HCT116 (cell line): ENCODE measurements around the gene ABHD16A. TPM values are rescaled to one million over a fixed set of nuclear protein-coding genes. Genes with fewer than 3 reads are reported as not detected.

Experiments
- ATAC-seq: fragments of 200-7000 bp; cut with Tn5 transposase; 2 replicates; pipeline ENCODE4 v1.9.1; 2020; ENCODE audit warnings: mild to moderate bottlenecking, moderate library complexity
- BruUV-seq: library from RNA; stranded (reverse); fragments of 400-500 nt; replicated peaks from 2 replicates; lab custom pipeline; 2021; lab: Mats Ljungman, UMichigan
- CTCF ChIA-PET: fragments of 300-600 bp; sonication (Branson Sonifier 250); formaldehyde crosslinking; loops from one replicate; lab custom pipeline; 2021; ENCODE audit warnings: antibody characterized with exemption; lab: Charles Lee
- POLR2A ChIA-PET: fragments of 300-600, 350-600 bp; sonication (Branson Sonifier 250); formaldehyde crosslinking; loops from one replicate; lab custom pipeline; 2021; ENCODE audit warnings: antibody characterized with exemption; lab: Charles Lee
- RAD21 ChIA-PET, 2 experiments: fragments of 300-600 bp; sonication (Branson Sonifier 250); formaldehyde crosslinking; loops; one replicate each; lab custom pipeline; 2023; ENCODE audit warnings: low total read pairs in 2 of 2; ENCODE audit not compliant: uncharacterized antibody in 2 of 2, unreplicated experiment in 2 of 2, low non-redundant PET in 1 of 2; lab: Charles Lee
- DNase-seq: peaks from one replicate; pipeline ENCODE4 v3.0.0-alpha.2; 2010; ENCODE audit warnings: low read depth, low spot score
- H2AFZ ChIP-seq: fragments of 200-600 bp; shearing (Covaris generic), sonication (generic); 2 replicates; pipeline ENCODE4 v1.6.1; 2017; ENCODE audit warnings: low read depth, mixed run types, mixed read lengths, antibody characterized with exemption, low read length; ENCODE audit not compliant: poor library complexity, severe bottlenecking
- H3K27ac ChIP-seq: 2 replicates; pipeline ENCODE4 v1.5.1; 2012; ENCODE audit warnings: low read depth, low read length
- H3K27me3 ChIP-seq: fragments of 200-600 bp; sonication (generic); 2 replicates; pipeline ENCODE4 v1.6.1; 2016; ENCODE audit warnings: mixed run types, low read length, mixed read lengths; ENCODE audit not compliant: insufficient read depth
- H3K36me3 ChIP-seq, 2 experiments: fragments of 200-500 bp in 1 of 2; fragments of 200-600 bp in 1 of 2; sonication (Bioruptor generic) in 1 of 2; sonication (generic) in 1 of 2; 2 replicates each; pipeline versions ENCODE4 v1.5.1 to v1.6.1; 2014 to 2016; ENCODE audit warnings: low read length in 2 of 2, inconsistent platforms in 1 of 2, mixed read lengths in 1 of 2, mixed run types in 1 of 2; ENCODE audit not compliant: insufficient read depth in 2 of 2, control insufficient read depth in 1 of 2
- H3K4me1 ChIP-seq, 2 experiments: fragments of 200-600 bp in 1 of 2; sonication (generic) in 1 of 2; 2 replicates each; pipeline versions ENCODE4 v1.5.1 to v1.6.1; 2012 to 2017; ENCODE audit warnings: low read length in 2 of 2, inconsistent platforms in 1 of 2, mild to moderate bottlenecking in 1 of 2, mixed read lengths in 1 of 2, mixed run types in 1 of 2, moderate library complexity in 1 of 2; ENCODE audit not compliant: insufficient read depth in 2 of 2, control insufficient read depth in 1 of 2
- H3K4me2 ChIP-seq: fragments of 200-600 bp; sonication (generic); 2 replicates; pipeline ENCODE4 v1.6.1; 2017; ENCODE audit warnings: mixed run types, low read length, mixed read lengths
- H3K4me3 ChIP-seq, 2 experiments: fragments of 200-600 bp in 1 of 2; sonication (generic) in 1 of 2; replicated peaks in 1 of 2; 2 replicates each; pipeline ENCODE4 v1.5.1; 2011 to 2016; ENCODE audit warnings: low read length in 2 of 2, control low read depth in 1 of 2, low read depth in 1 of 2, mild to moderate bottlenecking in 1 of 2, mixed read lengths in 1 of 2, mixed run types in 1 of 2
- H3K79me2 ChIP-seq: fragments of 200-600 bp; sonication (generic); 2 replicates; pipeline ENCODE4 v1.6.1; 2017; ENCODE audit warnings: mild to moderate bottlenecking, mixed run types, low read length, moderate library complexity, mixed read lengths; ENCODE audit not compliant: insufficient read depth
- H3K9ac ChIP-seq: fragments of 200-600 bp; sonication (generic); 2 replicates; pipeline ENCODE4 v1.6.1; 2016; ENCODE audit warnings: low read length, mixed read lengths
- H3K9me2 ChIP-seq: fragments of 200-600 bp; sonication (generic), shearing (Covaris generic); 2 replicates; pipeline ENCODE4 v1.6.1; 2017; ENCODE audit warnings: mixed run types, mild to moderate bottlenecking, moderate library complexity; ENCODE audit not compliant: insufficient read depth
- H3K9me3 ChIP-seq, 2 experiments: fragments of 200-500 bp in 1 of 2; fragments of 200-600 bp in 1 of 2; sonication (Bioruptor generic) in 1 of 2; sonication (generic) in 1 of 2; 2 replicates each; pipeline ENCODE4 v1.6.1; 2014 to 2017; ENCODE audit warnings: low read length in 2 of 2, mixed read lengths in 2 of 2, inconsistent platforms in 1 of 2, low read depth in 1 of 2, mild to moderate bottlenecking in 1 of 2, mixed run types in 1 of 2, moderate library complexity in 1 of 2; ENCODE audit not compliant: control insufficient read depth in 1 of 2, insufficient read depth in 1 of 2
- H4K20me1 ChIP-seq: fragments of 200-600 bp; sonication (generic), shearing (Covaris generic); 2 replicates; pipeline ENCODE4 v1.6.1; 2017; ENCODE audit warnings: mixed run types, mild to moderate bottlenecking, moderate library complexity; ENCODE audit not compliant: insufficient read depth
- ATF3 ChIP-seq: IDR thresholded peaks from 2 replicates; pipeline ENCODE4 v1.6.1; 2012
- CBX3 ChIP-seq: IDR thresholded peaks from 2 replicates; pipeline ENCODE4 v1.6.1; 2012; ENCODE audit warnings: low read depth
- CTCF ChIP-seq, 3 experiments: fragments of 200-600 bp in 1 of 3; sonication (generic) in 1 of 3; IDR thresholded peaks in 2 of 3; conservative IDR thresholded peaks in 1 of 3; 2 replicates each; pipeline ENCODE4 v1.5.1; 2012 to 2017; ENCODE audit warnings: low read depth in 2 of 3, low read length in 2 of 3, antibody characterized with exemption in 1 of 3, borderline replicate concordance in 1 of 3, control low read depth in 1 of 3, mild to moderate bottlenecking in 1 of 3, mixed read lengths in 1 of 3, mixed run types in 1 of 3, moderate library complexity in 1 of 3; ENCODE audit not compliant: insufficient read depth in 1 of 3
- EGR1 ChIP-seq: IDR thresholded peaks from 2 replicates; pipeline ENCODE4 v1.6.1; 2012; ENCODE audit warnings: low read depth
- ELF1 ChIP-seq: IDR thresholded peaks from 2 replicates; pipeline ENCODE4 v1.6.1; 2012; ENCODE audit warnings: low read depth, borderline replicate concordance
- EZH2 ChIP-seq: fragments of 200-600 bp; sonication (generic); IDR thresholded peaks from 2 replicates; pipeline ENCODE4 v1.6.1; 2017; ENCODE audit warnings: antibody characterized with exemption, mixed run types
- FOSL1 ChIP-seq: IDR thresholded peaks from 2 replicates; pipeline ENCODE4 v1.6.1; 2012; ENCODE audit warnings: low read depth
- JUND ChIP-seq: IDR thresholded peaks from 2 replicates; pipeline ENCODE4 v1.6.1; 2012
- SIN3A ChIP-seq: IDR thresholded peaks from 2 replicates; pipeline ENCODE4 v1.6.1; 2012; ENCODE audit warnings: low read depth
- SP1 ChIP-seq: IDR thresholded peaks from 2 replicates; pipeline ENCODE4 v1.6.1; 2012; ENCODE audit warnings: low read depth
- YY1 ChIP-seq: IDR thresholded peaks from 2 replicates; pipeline ENCODE4 v1.6.1; 2011; ENCODE audit warnings: low read length, low read depth, moderate library complexity, mild to moderate bottlenecking; ENCODE audit not compliant: insufficient replicate concordance; ENCODE audit errors: extremely low read depth
- ZBTB33 ChIP-seq: IDR thresholded peaks from 2 replicates; pipeline ENCODE4 v1.6.1; 2011; ENCODE audit warnings: mild to moderate bottlenecking, low read length, moderate library complexity; ENCODE audit not compliant: insufficient replicate concordance; ENCODE audit errors: extremely low read depth
- ZFX ChIP-seq: fragments of 450-650 bp; IDR thresholded peaks from 2 replicates; pipeline ENCODE4 v1.6.1; 2017
- ZNF274 ChIP-seq: fragments of 200-500 bp; sonication (Bioruptor generic); IDR thresholded peaks from 2 replicates; pipeline ENCODE4 v1.6.1; 2014; ENCODE audit warnings: mild to moderate bottlenecking, low read depth, low read length, inconsistent platforms
- intact Hi-C: fragments of 100-400 bp; cut with micrococcal nuclease; formaldehyde crosslinking; loops from 2 replicates; pipeline ENCODE4 v1.10.0; 2022
- total RNA-seq: library from RNA; stranded (reverse); gene quantifications from one replicate; pipeline ENCODE4 v1.2.1, GENCODE V29; 2021; ENCODE audit not compliant: unreplicated experiment

ABHD16A gene
- total RNA-seq, 1 experiment from 2014 or later, result 32.4 TPM

- POLR2A ChIA-PET, result interaction anchor here (1.4 kb wide), 1 partner anchor 10 kb away, joined by 3 read pairs; no protein-coding TSS in a partner anchor
- Histone ChIP-seq H3K4me1 (peaks cover 27 to 42% of the 10 kb centered on the region in 2 experiments), H2AFZ (no peak overlapping the region), H3K9ac (no peak overlapping the region), H3K9me3 (no peaks in the 10 kb centered on the region), H3K27me3 (no peaks in the 10 kb centered on the region), H3K4me3 (no peak overlapping the region), H3K9me2 (no peaks in the 10 kb centered on the region), H3K27ac (no peak overlapping the region), H3K36me3 (0 out of 4 replicates have a peak, but pooled peaks cover 0 to 3% of the 10 kb centered on the region in 2 experiments), H3K4me2 (no peak overlapping the region), H3K79me2 (no peaks in the 10 kb centered on the region), H4K20me1 (no peaks in the 10 kb centered on the region)
- BruUV-seq, result no TSS peak
- CTCF ChIA-PET, result no interaction called here
- RAD21 ChIA-PET, result no interaction called here
- ATAC-seq (no peak), DNase-seq (no peak)
- intact Hi-C loops, result no loop called here
- TF ChIP-seq CTCF (IDR thresholded peaks at IDR 0.05 in 2 of 3, conservative IDR thresholded peaks at IDR 0.05 in 1 of 3; ENCODE audit: borderline replicate concordance in 1 of 3, insufficient read depth in 1 of 3, low read depth in 2 of 3, low read length in 2 of 3) (no peak), CBX3 (no peak), ZFX (no peak), FOSL1 (no peak), SIN3A (no peak), ELF1 (no peak), JUND (no peak), EGR1 (no peak), ATF3 (no peak), ZBTB33 (no peak), YY1 (no peak), ZNF274 (no peak), EZH2 (no peak), SP1 (no peak)
Measured at GRCh38 chr6:31722173-31722572, 19.0 kb upstream of the ABHD16A start.
